IMR-90 (cell line): ENCODE measurements around the gene ZKSCAN5. TPM values are rescaled to one million over a fixed set of nuclear protein-coding genes. Genes with fewer than 3 reads are reported as not detected.

Source experiments
- ATAC-seq: fragments of 200-7000 bp; cut with Tn5 transposase; 2 replicates; pipeline ENCODE4 v1.9.1; 2020; ENCODE audit warnings: low read depth, mild to moderate bottlenecking, moderate library complexity
- BruUV-seq: library from RNA; stranded (reverse); fragments of 400-500 nt; replicated peaks from 2 replicates; lab custom pipeline; 2021; lab: Mats Ljungman, UMichigan
- CTCF ChIA-PET: fragments of 300-600 bp; formaldehyde crosslinking; extraction: SDS; loops from one replicate; lab custom pipeline; 2021; ENCODE audit warnings: antibody characterized with exemption; lab: Yijun Ruan, JAX
- POLR2A ChIA-PET: fragments of 300-600 bp; sonication (Branson Sonifier 250); formaldehyde crosslinking; loops from one replicate; lab custom pipeline; 2022; ENCODE audit warnings: antibody characterized with exemption; ENCODE audit not compliant: unreplicated experiment; lab: Charles Lee
- DNase-seq: peaks from one replicate; pipeline ENCODE4 v3.0.0; 2013
- H2AFZ ChIP-seq: replicated peaks from 2 replicates; pipeline ENCODE3; 2013; ENCODE audit warnings: low read length, mild to moderate bottlenecking; ENCODE audit not compliant: poor library complexity
- H2AK5ac ChIP-seq: 2 replicates; pipeline ENCODE4 v1.6.1; 2013; ENCODE audit warnings: low read depth, low read length, inconsistent platforms
- H2AK9ac ChIP-seq: replicated peaks from 2 replicates; pipeline ENCODE3; 2013; ENCODE audit warnings: mild to moderate bottlenecking, low read depth, low read length, moderate library complexity; ENCODE audit not compliant: poor library complexity
- H2BK120ac ChIP-seq: 2 replicates; pipeline ENCODE4 v1.6.1; 2013; ENCODE audit warnings: low read depth, low read length, inconsistent platforms
- H2BK15ac ChIP-seq: 3 replicates; pipeline ENCODE4 v1.6.1; 2013; ENCODE audit warnings: low read depth, low read length, inconsistent platforms
- H2BK20ac ChIP-seq: 2 replicates; pipeline ENCODE4 v1.6.1; 2013; ENCODE audit warnings: low read depth, mild to moderate bottlenecking, inconsistent platforms, low read length, moderate library complexity
- H2BK5ac ChIP-seq: 2 replicates; pipeline ENCODE4 v1.6.1; 2013; ENCODE audit warnings: mild to moderate bottlenecking, low read depth, low read length, inconsistent platforms; ENCODE audit not compliant: poor library complexity, severe bottlenecking
- H3K14ac ChIP-seq: replicated peaks from 2 replicates; pipeline ENCODE4 v1.6.1; 2013; ENCODE audit warnings: low read depth, low read length, inconsistent platforms
- H3K18ac ChIP-seq: 2 replicates; pipeline ENCODE4 v1.6.1; 2013; ENCODE audit warnings: low read depth, low read length, control low read depth
- H3K23ac ChIP-seq: 2 replicates; pipeline ENCODE4 v1.6.1; 2013; ENCODE audit warnings: low read depth, low read length, inconsistent platforms
- H3K27ac ChIP-seq: 2 replicates; pipeline ENCODE4 v1.5.1; 2013; ENCODE audit warnings: mild to moderate bottlenecking, control low read depth, low read length; ENCODE audit not compliant: insufficient read depth
- H3K27me3 ChIP-seq: 2 replicates; pipeline ENCODE4 v1.6.1; 2013; ENCODE audit warnings: low read length; ENCODE audit not compliant: control insufficient read depth, insufficient read depth
- H3K36me3 ChIP-seq: 2 replicates; pipeline ENCODE4 v1.6.1; 2013; ENCODE audit warnings: low read length, mixed read lengths; ENCODE audit not compliant: control insufficient read depth, insufficient read depth
- H3K4ac ChIP-seq: 2 replicates; pipeline ENCODE4 v1.6.1; 2013; ENCODE audit warnings: low read depth, low read length, inconsistent platforms
- H3K4me1 ChIP-seq: 2 replicates; pipeline ENCODE4 v1.6.1; 2013; ENCODE audit warnings: low read length, mixed read lengths; ENCODE audit not compliant: control insufficient read depth, insufficient read depth
- H3K4me2 ChIP-seq: 2 replicates; pipeline ENCODE4 v1.6.1; 2013; ENCODE audit warnings: low read depth, mild to moderate bottlenecking, control low read depth, low read length, moderate library complexity
- H3K4me3 ChIP-seq: 2 replicates; pipeline ENCODE4 v1.5.1; 2013; ENCODE audit warnings: low read depth, mild to moderate bottlenecking, control low read depth, low read length, moderate library complexity; ENCODE audit not compliant: insufficient read depth
- H3K56ac ChIP-seq: 2 replicates; pipeline ENCODE4 v1.6.1; 2013; ENCODE audit warnings: low read length, inconsistent platforms; ENCODE audit not compliant: insufficient read depth; ENCODE audit errors: extremely low read depth
- H3K79me1 ChIP-seq, 2 experiments: 2 replicates each; pipeline ENCODE4 v1.6.1; 2013; ENCODE audit warnings: low read length in 2 of 2, inconsistent platforms in 1 of 2, low read depth in 1 of 2
- H3K9ac ChIP-seq: 2 replicates; pipeline ENCODE4 v1.6.1; 2013; ENCODE audit warnings: low read depth, low read length, control low read depth
- H3K9me1 ChIP-seq: 2 replicates; pipeline ENCODE4 v1.6.1; 2013; ENCODE audit warnings: low read length, inconsistent platforms; ENCODE audit not compliant: insufficient read depth
- H3K9me3 ChIP-seq: 2 replicates; pipeline ENCODE4 v1.6.1; 2013; ENCODE audit warnings: low read length; ENCODE audit not compliant: control insufficient read depth, insufficient read depth
- H4K20me1 ChIP-seq: 2 replicates; pipeline ENCODE4 v1.6.1; 2013; ENCODE audit warnings: low read length, inconsistent platforms; ENCODE audit not compliant: insufficient read depth
- H4K5ac ChIP-seq: 2 replicates; pipeline ENCODE4 v1.6.1; 2013; ENCODE audit warnings: mild to moderate bottlenecking, low read depth, low read length, control low read depth
- H4K8ac ChIP-seq, 2 experiments: 2 replicates each; pipeline ENCODE4 v1.6.1; 2013; ENCODE audit warnings: low read depth in 2 of 2, low read length in 2 of 2, control low read depth in 1 of 2, inconsistent platforms in 1 of 2
- H4K91ac ChIP-seq: 2 replicates; pipeline ENCODE4 v1.6.1; 2013; ENCODE audit warnings: low read depth, low read length, inconsistent platforms; ENCODE audit not compliant: insufficient read depth
- CHD1 ChIP-seq: IDR thresholded peaks from 2 replicates; pipeline ENCODE4 v1.6.1; 2012; ENCODE audit warnings: low read depth, low read length, improper control_type of control experiment
- NFE2L2 ChIP-seq: fragments of 150-350 bp; IDR thresholded peaks from 2 replicates; pipeline ENCODE4 v1.6.1; 2016; ENCODE audit warnings: low read depth, mild to moderate bottlenecking, low read length
- WGBS, 2 experiments: methylation state at CpG; one replicate each; pipeline versions ENCODE4 v1.1.5 to v1.1.7; 2013; ENCODE audit warnings: missing lambda C conversion rate in 2 of 2; ENCODE audit not compliant: insufficient read length in 1 of 2; ENCODE audit errors: extremely low coverage in 2 of 2; 5-methylcytosine and 5-hydroxymethylcytosine counted together
- dilution Hi-C: fragments of 300-500 bp; cut with HindIII; formaldehyde crosslinking; loops from one replicate; pipeline ENCODE4 v1.14.3; 2018; ENCODE audit warnings: low sequenced_read_pairs; ENCODE audit not compliant: unreplicated experiment
- in situ Hi-C: fragments of 300-500 bp; cut with MboI; formaldehyde crosslinking; loops from 3 replicates; pipeline ENCODE4 v1.14.3; 2019; ENCODE audit warnings: low sequenced_read_pairs, inconsistent platforms, mixed read lengths
- intact Hi-C: fragments of 100-400 bp; cut with micrococcal nuclease; formaldehyde crosslinking; loops from 2 replicates; pipeline ENCODE4 v1.10.0; 2022
- polyA plus RNA-seq, 3 experiments: library from polyadenylated mRNA; depleted of rRNA; stranded (reverse); fragments of >200 nt; gene quantifications; 2 replicates each; pipeline ENCODE4 v1.2.3, GENCODE V29; 2012; ENCODE audit warnings: low replicate concordance in 1 of 3
- total RNA-seq: library from RNA; depleted of rRNA; stranded (reverse); fragments of >200 nt; gene quantifications from 2 replicates; pipeline ENCODE4 v1.2.3, GENCODE V29; 2012
- TF ChIP-seq, protein P1 (sequence below): conservative IDR thresholded peaks from 2 replicates; pipeline ENCODE4 v1.5.1; 2012; ENCODE audit warnings: mild to moderate bottlenecking, low read depth, low read length, improper control_type of control experiment

The ZKSCAN5 gene
- total and polyA plus RNA-seq, 2 of the 4 experiments (the other 2 are of a cell fraction): 5.5 to 16.3 TPM

DNA sequence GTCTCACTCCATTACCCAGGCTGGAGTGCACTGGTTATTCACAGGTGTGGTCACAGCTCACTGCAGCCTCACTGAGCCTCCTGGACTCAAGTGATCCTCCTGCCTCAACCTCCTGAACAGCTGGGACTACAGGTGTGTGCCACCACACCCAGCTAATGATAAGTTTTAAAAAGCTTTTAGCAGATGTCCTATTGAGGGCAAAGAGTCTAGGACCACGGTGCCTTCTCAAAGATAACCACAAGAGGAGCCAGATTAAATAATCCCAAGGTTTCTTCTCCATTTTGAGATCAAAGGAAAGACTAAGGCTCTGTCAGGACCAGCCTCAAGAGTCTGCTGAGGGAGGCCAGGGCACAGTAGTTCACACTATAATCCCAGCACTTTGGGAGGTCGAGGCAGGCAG, 43.2 kb upstream of the ZKSCAN5 start:
- H3K4me2 ChIP-seq: no peak overlapping the region
- ATAC-seq: no peak
- H3K4ac ChIP-seq: no peak overlapping the region
- TF ChIP-seq, protein P1, sequence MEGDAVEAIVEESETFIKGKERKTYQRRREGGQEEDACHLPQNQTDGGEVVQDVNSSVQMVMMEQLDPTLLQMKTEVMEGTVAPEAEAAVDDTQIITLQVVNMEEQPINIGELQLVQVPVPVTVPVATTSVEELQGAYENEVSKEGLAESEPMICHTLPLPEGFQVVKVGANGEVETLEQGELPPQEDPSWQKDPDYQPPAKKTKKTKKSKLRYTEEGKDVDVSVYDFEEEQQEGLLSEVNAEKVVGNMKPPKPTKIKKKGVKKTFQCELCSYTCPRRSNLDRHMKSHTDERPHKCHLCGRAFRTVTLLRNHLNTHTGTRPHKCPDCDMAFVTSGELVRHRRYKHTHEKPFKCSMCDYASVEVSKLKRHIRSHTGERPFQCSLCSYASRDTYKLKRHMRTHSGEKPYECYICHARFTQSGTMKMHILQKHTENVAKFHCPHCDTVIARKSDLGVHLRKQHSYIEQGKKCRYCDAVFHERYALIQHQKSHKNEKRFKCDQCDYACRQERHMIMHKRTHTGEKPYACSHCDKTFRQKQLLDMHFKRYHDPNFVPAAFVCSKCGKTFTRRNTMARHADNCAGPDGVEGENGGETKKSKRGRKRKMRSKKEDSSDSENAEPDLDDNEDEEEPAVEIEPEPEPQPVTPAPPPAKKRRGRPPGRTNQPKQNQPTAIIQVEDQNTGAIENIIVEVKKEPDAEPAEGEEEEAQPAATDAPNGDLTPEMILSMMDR: no peak
- TF ChIP-seq CHD1: no peak
- no peak for TF ChIP-seq NFE2L2
- no peak overlapping the region for H3K23ac ChIP-seq
- no peak overlapping the region for H4K8ac ChIP-seq
- no peaks in the 10 kb centered on the region for H3K9me3 ChIP-seq
- no peak overlapping the region for H2BK120ac ChIP-seq
- DNase-seq: no peak
- no peak overlapping the region for H3K27ac ChIP-seq
- in situ Hi-C loops (no loop called here), dilution Hi-C loops (no loop called here), intact Hi-C loops (no loop called here)
- CTCF ChIA-PET: no interaction called here
- no peak overlapping the region for H3K18ac ChIP-seq
- no peak overlapping the region for H4K91ac ChIP-seq
- H3K27me3 ChIP-seq: no peaks in the 10 kb centered on the region
- H2BK5ac ChIP-seq: no peak overlapping the region
- H3K9ac ChIP-seq: no peak overlapping the region
- H4K20me1 ChIP-seq: peaks cover 54% of the 10 kb centered on the region
- POLR2A ChIA-PET: no interaction called here
- BruUV-seq: no TSS peak
- H2AK9ac ChIP-seq: no peak overlapping the region
- no peak overlapping the region for H3K14ac ChIP-seq
- no peak overlapping the region for H2AFZ ChIP-seq
- no peak overlapping the region for H2BK15ac ChIP-seq
- no peak overlapping the region for H2BK20ac ChIP-seq
- no peak overlapping the region for H4K5ac ChIP-seq
- peaks cover 41% of the 10 kb centered on the region for H3K36me3 ChIP-seq
- no peaks in the 10 kb centered on the region; the same call in 1 of the 2 replicates for H3K4me1 ChIP-seq
- H3K4me3 ChIP-seq: no peak overlapping the region
- peaks cover 19 to 73% of the 10 kb centered on the region in 2 experiments for H3K79me1 ChIP-seq
- no peak overlapping the region for H3K56ac ChIP-seq
- H3K9me1 ChIP-seq: peaks cover 6% of the 10 kb centered on the region; the same call in 1 of the 2 replicates
- 100% methylated on average over 1 of the region's 2 CpGs; no CpG with 5 or more reads in 1 of the 2 experiments for WGBS, 2 experiments
- H2AK5ac ChIP-seq: no peak overlapping the region
